ENCODE data around the gene RPS5. TPM values are rescaled to one million over a fixed set of nuclear protein-coding genes. Genes with fewer than 3 reads are reported as not detected.

RPS5 gene
- total RNA-seq, 1 donor from 2014 or later: 1,209 TPM

- peaks cover 12% of the 10 kb centered on the region for H3K27me3 Mint-ChIP-seq (ENCODE audit: low read depth)
- H3K36me3 Mint-ChIP-seq (ENCODE audit: low read depth): peaks cover 21% of the 10 kb centered on the region
- H3K4me3 Mint-ChIP-seq: peak overlapping the region; percentile 100
- peak overlapping the region; percentile 83 for H3K27ac Mint-ChIP-seq (ENCODE audit: unreplicated experiment)
- H3K9me3 Mint-ChIP-seq: no peaks in the 10 kb centered on the region
- H3K4me1 Mint-ChIP-seq: peaks cover 39% of the 10 kb centered on the region
- TF ChIP-seq, protein P1, sequence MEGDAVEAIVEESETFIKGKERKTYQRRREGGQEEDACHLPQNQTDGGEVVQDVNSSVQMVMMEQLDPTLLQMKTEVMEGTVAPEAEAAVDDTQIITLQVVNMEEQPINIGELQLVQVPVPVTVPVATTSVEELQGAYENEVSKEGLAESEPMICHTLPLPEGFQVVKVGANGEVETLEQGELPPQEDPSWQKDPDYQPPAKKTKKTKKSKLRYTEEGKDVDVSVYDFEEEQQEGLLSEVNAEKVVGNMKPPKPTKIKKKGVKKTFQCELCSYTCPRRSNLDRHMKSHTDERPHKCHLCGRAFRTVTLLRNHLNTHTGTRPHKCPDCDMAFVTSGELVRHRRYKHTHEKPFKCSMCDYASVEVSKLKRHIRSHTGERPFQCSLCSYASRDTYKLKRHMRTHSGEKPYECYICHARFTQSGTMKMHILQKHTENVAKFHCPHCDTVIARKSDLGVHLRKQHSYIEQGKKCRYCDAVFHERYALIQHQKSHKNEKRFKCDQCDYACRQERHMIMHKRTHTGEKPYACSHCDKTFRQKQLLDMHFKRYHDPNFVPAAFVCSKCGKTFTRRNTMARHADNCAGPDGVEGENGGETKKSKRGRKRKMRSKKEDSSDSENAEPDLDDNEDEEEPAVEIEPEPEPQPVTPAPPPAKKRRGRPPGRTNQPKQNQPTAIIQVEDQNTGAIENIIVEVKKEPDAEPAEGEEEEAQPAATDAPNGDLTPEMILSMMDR (conservative IDR thresholded peaks at IDR 0.05): no peak
- DNase-seq (ENCODE audit: low read depth, low spot score): no peak
Measured at GRCh38 chr19:58409010-58409790, 22.1 kb downstream of the RPS5 start.

DNA sequence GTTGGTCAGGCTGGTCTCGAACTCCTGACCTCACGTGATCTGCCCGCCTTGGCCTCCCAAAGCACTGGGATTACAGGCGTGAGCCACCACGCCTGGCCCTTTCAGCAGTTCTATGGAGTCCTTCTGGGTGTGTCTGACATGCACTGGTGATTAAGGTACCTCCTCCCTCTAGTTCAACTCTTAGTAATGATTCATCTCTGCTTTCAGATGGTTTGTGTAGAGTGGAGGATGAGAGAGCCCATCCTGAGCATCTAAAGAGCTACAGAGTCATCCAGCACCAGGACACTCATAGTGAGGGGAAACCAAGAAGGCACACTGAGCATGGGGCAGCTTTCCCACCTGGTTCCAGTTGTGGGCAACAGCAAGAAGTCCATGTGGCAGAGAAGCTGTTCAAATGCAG, 29.5 kb downstream of the RPS5 start:
- DNase-seq (ENCODE audit: low read depth, low spot score): no peak
- no peak overlapping the region for H3K27ac Mint-ChIP-seq (ENCODE audit: unreplicated experiment)
- TF ChIP-seq, protein P1 (conservative IDR thresholded peaks at IDR 0.05): no peak
- H3K36me3 Mint-ChIP-seq (ENCODE audit: low read depth): peaks cover 40% of the 10 kb centered on the region
- no peak overlapping the region for H3K4me3 Mint-ChIP-seq
- H3K9me3 Mint-ChIP-seq: no peaks in the 10 kb centered on the region
- peaks cover 4% of the 10 kb centered on the region for H3K4me1 Mint-ChIP-seq
- no peaks in the 10 kb centered on the region for H3K27me3 Mint-ChIP-seq (ENCODE audit: low read depth)

DNA sequence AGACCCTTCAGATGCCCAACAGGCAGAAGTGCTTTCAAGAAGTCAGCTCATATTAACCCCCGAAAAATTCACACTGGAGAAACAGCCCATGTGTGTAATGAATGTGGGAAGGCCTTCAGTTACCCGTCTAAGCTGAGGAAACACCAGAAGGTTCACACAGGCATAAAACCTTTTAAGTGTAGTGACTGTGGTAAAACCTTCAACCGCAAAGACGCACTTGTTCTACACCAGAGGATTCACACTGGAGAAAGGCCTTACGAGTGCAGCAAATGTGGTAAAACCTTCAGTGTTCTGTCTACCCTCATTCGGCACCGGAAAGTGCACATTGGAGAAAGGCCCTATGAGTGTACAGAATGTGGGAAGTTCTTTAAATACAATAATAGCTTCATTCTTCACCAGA, 30.0 kb downstream of the RPS5 start:
- Mint-ChIP-seq H3K27me3 (ENCODE audit: low read depth) (no peaks in the 10 kb centered on the region), H3K4me3 (no peak overlapping the region), H3K9me3 (no peaks in the 10 kb centered on the region), H3K4me1 (peaks cover 4% of the 10 kb centered on the region), H3K27ac (ENCODE audit: unreplicated experiment) (no peak overlapping the region), H3K36me3 (ENCODE audit: low read depth) (peaks cover 42% of the 10 kb centered on the region)
- DNase-seq (ENCODE audit: low read depth, low spot score): no peak
- TF ChIP-seq, protein P1 (conservative IDR thresholded peaks at IDR 0.05): no peak

GRCh38 chr19:58428617-58429016, 41.5 kb downstream of the RPS5 start:
- DNase-seq (ENCODE audit: low read depth, low spot score): no peak
- no peaks in the 10 kb centered on the region for H3K27me3 Mint-ChIP-seq (ENCODE audit: low read depth)
- H3K36me3 Mint-ChIP-seq (ENCODE audit: low read depth): peaks cover 41% of the 10 kb centered on the region
- H3K9me3 Mint-ChIP-seq: peaks cover 18% of the 10 kb centered on the region
- no peak overlapping the region for H3K4me3 Mint-ChIP-seq
- TF ChIP-seq, protein P1 (conservative IDR thresholded peaks at IDR 0.05): no peak
- no peak overlapping the region for H3K27ac Mint-ChIP-seq (ENCODE audit: unreplicated experiment)
- no peaks in the 10 kb centered on the region for H3K4me1 Mint-ChIP-seq

GRCh38 chr19:58429745-58430144, 42.7 kb downstream of the RPS5 start:
- TF ChIP-seq, protein P1 (conservative IDR thresholded peaks at IDR 0.05): no peak
- peaks cover 20% of the 10 kb centered on the region for H3K9me3 Mint-ChIP-seq
- no peaks in the 10 kb centered on the region for H3K27me3 Mint-ChIP-seq (ENCODE audit: low read depth)
- peaks cover 45% of the 10 kb centered on the region for H3K36me3 Mint-ChIP-seq (ENCODE audit: low read depth)
- peak overlapping the region; percentile 27 for H3K27ac Mint-ChIP-seq (ENCODE audit: unreplicated experiment)
- DNase-seq (ENCODE audit: low read depth, low spot score): no peak
- no peaks in the 10 kb centered on the region for H3K4me1 Mint-ChIP-seq
- H3K4me3 Mint-ChIP-seq: no peak overlapping the region

Data from neural crest cell (in vitro differentiated cells).